Transverse colon (tissue), 4 donors: ENCODE results near the gene SNRNP70. TPM values are rescaled to one million over a fixed set of nuclear protein-coding genes. Genes with fewer than 3 reads are reported as not detected.

Experiments
- DNase-seq: peaks from one replicate; pipeline ENCODE4 v3.0.0-alpha.2; 2019
- H3K27ac ChIP-seq, 4 donors: fragments of 200-600 bp; sonication (generic); 2 replicates each; pipeline ENCODE4 v1.5.1; 2016 to 2018; ENCODE audit warnings: inconsistent platforms in 4 of 4
- H3K27me3 ChIP-seq: fragments of 200-600 bp; sonication (generic); 2 replicates; pipeline ENCODE4 v1.5.1; 2017; ENCODE audit warnings: inconsistent platforms
- H3K36me3 ChIP-seq, 4 donors: fragments of 200-600 bp; sonication (generic); 2 replicates each; pipeline ENCODE4 v1.5.1; 2017 to 2019; ENCODE audit warnings: inconsistent platforms in 4 of 4
- H3K4me1 ChIP-seq, 4 donors: fragments of 200-600 bp; sonication (generic); 2 replicates each; pipeline ENCODE4 v1.5.1; 2017 to 2020; ENCODE audit warnings: inconsistent platforms in 4 of 4
- H3K4me3 ChIP-seq, 4 donors: fragments of 200-600 bp; sonication (generic); 1 replicate in 1 of 4; 2 replicates in 3 of 4; pipeline versions ENCODE4 v1.5.1 to v1.6.1; 2017 to 2019; ENCODE audit warnings: inconsistent platforms in 4 of 4
- H3K9me3 ChIP-seq, 2 donors: fragments of 200-600 bp; sonication (generic); 2 replicates each; pipeline ENCODE4 v1.5.1; 2017 to 2019; ENCODE audit warnings: inconsistent platforms in 2 of 2
- EP300 ChIP-seq: sonication (generic); formaldehyde crosslinking; IDR thresholded peaks from one replicate; pipeline ENCODE4 v1.6.1; 2017; ENCODE audit warnings: antibody characterized with exemption, low read depth
- POLR2A ChIP-seq: fragments of 450-650 bp; IDR thresholded peaks from one replicate; pipeline ENCODE4 v1.6.1; 2016; ENCODE audit warnings: antibody characterized with exemption, mild to moderate bottlenecking, moderate library complexity
- POLR2AphosphoS5 ChIP-seq, 3 donors: sonication (generic); formaldehyde crosslinking; IDR thresholded peaks; one replicate each; pipeline ENCODE4 v1.6.1; 2016; ENCODE audit warnings: antibody characterized with exemption in 3 of 3
- WGBS, 2 donors: methylation state at CpG; one replicate each; pipeline ENCODE4 v1.1.5; 2018; ENCODE audit warnings: low coverage in 1 of 2; 5-methylcytosine and 5-hydroxymethylcytosine counted together
- in situ Hi-C, 4 donors: fragments of 200-750 bp; cut with MboI; loops; one replicate each; pipeline versions ENCODE4 v1.15.0 to v1.15.1; 2017; ENCODE audit warnings: low sequenced_read_pairs in 3 of 4, low pct_ligation_motif_present in 1 of 4, low pct_unique_long_range_greater_than_20kb in 1 of 4
- intact Hi-C: fragments of 100-400 bp; cut with DNase I; formaldehyde crosslinking; loops from one replicate; pipeline ENCODE4 v1.15.1; 2023; ENCODE audit warnings: low total_unique reads
- total RNA-seq, 4 donors: library from RNA; depleted of rRNA; stranded (reverse); fragments of >200 nt; gene quantifications; one replicate each; pipeline ENCODE4 v1.1.0, GENCODE V29; 2016
- TF ChIP-seq, protein P1 (sequence below), 5 experiments: fragments of 200-600 bp in 3 of 5; fragments of 450-650 bp in 2 of 5; sonication (generic) in 3 of 5; IDR thresholded peaks; 1 replicate in 2 of 5; 2 replicates in 3 of 5; pipeline ENCODE4 v1.5.1; 2016 to 2017; ENCODE audit warnings: antibody characterized with exemption in 5 of 5, inconsistent platforms in 3 of 5, mild to moderate bottlenecking in 2 of 5, moderate library complexity in 1 of 5

SNRNP70 gene
- total RNA-seq, 4 donors from 2014 or later: 216 to 682 (median 292) TPM

DNA sequence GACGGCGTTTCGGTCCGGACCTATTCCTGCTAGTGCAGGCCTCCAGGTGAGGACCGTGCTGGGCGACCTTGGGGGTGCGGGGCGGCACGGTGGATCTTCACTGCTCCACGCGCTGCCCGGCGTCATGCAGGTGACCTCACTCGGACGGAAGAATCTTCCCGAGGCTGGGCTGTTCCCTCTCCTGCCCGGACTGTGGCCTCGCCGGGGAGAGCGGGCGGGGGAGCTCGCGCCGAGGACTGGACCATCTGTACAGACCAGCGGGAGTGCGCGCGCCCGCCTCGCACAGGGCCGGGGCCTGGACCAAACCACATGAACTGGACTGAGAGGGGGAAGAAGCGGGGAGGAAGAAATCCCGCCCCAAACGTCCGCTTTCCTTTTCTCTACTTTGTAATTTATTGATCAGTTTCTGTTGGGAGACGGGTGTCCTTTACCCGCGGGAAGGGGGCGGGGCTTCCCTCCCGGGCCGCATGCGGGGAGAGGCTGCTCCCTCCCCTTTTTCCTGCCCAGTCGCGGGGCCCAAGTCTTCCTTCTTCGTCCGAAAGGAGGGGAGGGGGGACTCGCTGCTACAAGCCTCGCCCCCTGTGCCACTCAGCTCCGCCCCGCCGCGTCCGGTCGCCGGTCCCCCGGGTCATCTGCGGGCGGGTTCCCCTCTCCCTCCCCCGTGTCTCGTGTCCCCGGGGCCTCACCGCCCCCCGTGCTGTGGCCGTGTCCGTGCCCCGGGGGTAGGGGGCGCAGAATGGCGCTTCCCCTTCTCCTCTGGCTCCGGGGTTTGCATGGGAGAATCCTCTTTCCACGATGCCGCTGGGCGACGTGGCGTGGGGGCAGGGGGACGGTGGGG lies 65.1 kb downstream of the SNRNP70 start:
- peak overlapping the region; percentile 54 to 78 (median 64) for H3K4me3 ChIP-seq
- TF ChIP-seq, protein P1, sequence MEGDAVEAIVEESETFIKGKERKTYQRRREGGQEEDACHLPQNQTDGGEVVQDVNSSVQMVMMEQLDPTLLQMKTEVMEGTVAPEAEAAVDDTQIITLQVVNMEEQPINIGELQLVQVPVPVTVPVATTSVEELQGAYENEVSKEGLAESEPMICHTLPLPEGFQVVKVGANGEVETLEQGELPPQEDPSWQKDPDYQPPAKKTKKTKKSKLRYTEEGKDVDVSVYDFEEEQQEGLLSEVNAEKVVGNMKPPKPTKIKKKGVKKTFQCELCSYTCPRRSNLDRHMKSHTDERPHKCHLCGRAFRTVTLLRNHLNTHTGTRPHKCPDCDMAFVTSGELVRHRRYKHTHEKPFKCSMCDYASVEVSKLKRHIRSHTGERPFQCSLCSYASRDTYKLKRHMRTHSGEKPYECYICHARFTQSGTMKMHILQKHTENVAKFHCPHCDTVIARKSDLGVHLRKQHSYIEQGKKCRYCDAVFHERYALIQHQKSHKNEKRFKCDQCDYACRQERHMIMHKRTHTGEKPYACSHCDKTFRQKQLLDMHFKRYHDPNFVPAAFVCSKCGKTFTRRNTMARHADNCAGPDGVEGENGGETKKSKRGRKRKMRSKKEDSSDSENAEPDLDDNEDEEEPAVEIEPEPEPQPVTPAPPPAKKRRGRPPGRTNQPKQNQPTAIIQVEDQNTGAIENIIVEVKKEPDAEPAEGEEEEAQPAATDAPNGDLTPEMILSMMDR (IDR thresholded peaks at IDR 0.05): no peak
- peak; percentile 79 for TF ChIP-seq POLR2A
- TF ChIP-seq EP300: no peak
- peak; percentile 85 to 91 (median 90) for TF ChIP-seq POLR2AphosphoS5 (IDR thresholded peaks at IDR 0.05)
- peak; percentile 93 for DNase-seq
- intact Hi-C loops: no loop called here
- H3K27me3 ChIP-seq: no peaks in the 10 kb centered on the region
- in situ Hi-C loops: no loop called here
- H3K36me3 ChIP-seq: no peaks in the 10 kb centered on the region
- WGBS, 2 donors: 1% methylated on average over 48 of the region's 75 CpGs; no CpG with 5 or more reads in 1 of the 2 donors
- H3K9me3 ChIP-seq: no peaks in the 10 kb centered on the region
- peaks cover 17 to 51% (median 35%) of the 10 kb centered on the region in 4 donors for H3K4me1 ChIP-seq
- peak overlapping the region; percentile 83 to 94 (median 92) for H3K27ac ChIP-seq

DNA sequence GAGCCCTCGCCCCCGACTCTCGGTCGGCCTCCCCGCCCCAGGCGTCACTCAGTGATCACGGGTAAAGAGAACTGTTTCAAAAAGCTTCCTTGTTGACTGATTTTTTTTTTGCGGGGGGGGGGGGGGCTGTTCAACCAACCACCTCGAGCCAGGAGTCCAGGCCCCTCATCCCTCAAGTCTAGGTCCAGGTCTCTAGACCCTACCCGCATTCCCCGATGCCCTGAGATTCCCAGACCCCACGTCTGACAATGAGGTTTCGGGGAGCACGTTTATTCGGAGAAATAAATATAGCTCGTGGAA lies 65.6 kb downstream of the SNRNP70 start:
- in situ Hi-C loops: no loop called here
- WGBS, 2 donors: 4% methylated on average over 15 of the region's 16 CpGs; no CpG with 5 or more reads in 1 of the 2 donors

DNA sequence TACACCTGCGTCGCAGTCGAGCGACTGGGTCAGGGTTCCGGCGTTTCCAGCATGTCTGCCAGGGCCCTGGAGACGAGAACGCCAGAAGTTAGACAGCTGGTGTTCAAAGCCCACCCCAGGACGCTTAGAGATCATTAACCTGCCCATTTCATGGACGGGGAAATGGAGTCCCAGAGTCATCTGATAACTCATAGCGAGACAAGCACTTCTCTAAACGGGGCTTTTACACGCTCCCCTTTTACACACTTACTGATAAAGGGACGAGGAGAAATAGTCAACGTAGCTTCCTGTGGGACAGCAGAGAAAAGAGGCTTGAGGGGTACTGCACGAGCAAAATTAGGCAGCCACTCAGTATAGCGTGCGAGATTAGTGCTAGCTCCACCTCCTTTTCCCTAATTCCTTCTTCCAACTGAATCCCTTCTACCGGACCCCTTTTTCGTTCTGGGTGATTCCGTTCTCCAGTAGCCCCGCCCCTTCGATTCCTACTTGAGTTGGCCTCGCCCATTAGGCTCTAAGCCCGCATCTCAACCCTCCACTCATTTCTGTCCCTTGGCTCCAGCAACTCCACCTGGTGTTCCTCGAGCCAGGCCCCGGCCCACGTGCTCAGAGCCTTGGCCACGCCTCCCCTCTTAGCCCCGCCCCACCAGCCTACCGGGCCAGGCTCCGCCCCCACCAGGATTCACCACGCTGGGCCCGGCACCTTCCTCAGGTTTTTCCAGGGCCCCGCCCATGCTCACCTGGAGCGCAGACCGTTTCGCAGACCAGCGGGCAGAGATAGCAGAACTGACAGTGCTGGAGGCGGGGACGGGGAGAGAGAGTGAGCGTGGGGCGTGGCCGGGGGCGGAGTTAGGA lies 66.2 kb downstream of the SNRNP70 start:
- Histone ChIP-seq H3K4me3 (peak overlapping the region in 3 of 4 donors; percentile 54 to 72 (median 56)), H3K27me3 (no peaks in the 10 kb centered on the region), H3K36me3 (no peaks in the 10 kb centered on the region), H3K9me3 (no peaks in the 10 kb centered on the region), H3K27ac (peak overlapping the region; percentile 83 to 94 (median 92)), H3K4me1 (peaks cover 8 to 39% (median 26%) of the 10 kb centered on the region in 4 donors)
- TF ChIP-seq EP300 (no peak), POLR2A (peak; percentile 45), POLR2AphosphoS5 (IDR thresholded peaks at IDR 0.05) (peak; percentile 9 to 60 (median 52))
- TF ChIP-seq, protein P1 (IDR thresholded peaks at IDR 0.05): no peak
- in situ Hi-C loops: no loop called here
- 0 to 3% methylated on average over 3 to 41 of the region's 45 CpGs for WGBS, 2 donors
- intact Hi-C loops: no loop called here
- DNase-seq: peak; percentile 98

More for the DNA sequence above, 65.6 kb downstream of the SNRNP70 start:
- no peak for TF ChIP-seq POLR2AphosphoS5 (IDR thresholded peaks at IDR 0.05)
- TF ChIP-seq, protein P1 (IDR thresholded peaks at IDR 0.05): no peak
- no peak for TF ChIP-seq EP300
- no peak for TF ChIP-seq POLR2A
- H3K4me3 ChIP-seq: peak overlapping the region; percentile 54 to 78 (median 64)
- H3K36me3 ChIP-seq: no peaks in the 10 kb centered on the region
- peaks cover 13 to 45% (median 31%) of the 10 kb centered on the region in 4 donors for H3K4me1 ChIP-seq
- peak overlapping the region; percentile 83 to 94 (median 92) for H3K27ac ChIP-seq
- DNase-seq: no peak
- H3K9me3 ChIP-seq: no peaks in the 10 kb centered on the region
- no peaks in the 10 kb centered on the region for H3K27me3 ChIP-seq
- intact Hi-C loops: no loop called here

DNA sequence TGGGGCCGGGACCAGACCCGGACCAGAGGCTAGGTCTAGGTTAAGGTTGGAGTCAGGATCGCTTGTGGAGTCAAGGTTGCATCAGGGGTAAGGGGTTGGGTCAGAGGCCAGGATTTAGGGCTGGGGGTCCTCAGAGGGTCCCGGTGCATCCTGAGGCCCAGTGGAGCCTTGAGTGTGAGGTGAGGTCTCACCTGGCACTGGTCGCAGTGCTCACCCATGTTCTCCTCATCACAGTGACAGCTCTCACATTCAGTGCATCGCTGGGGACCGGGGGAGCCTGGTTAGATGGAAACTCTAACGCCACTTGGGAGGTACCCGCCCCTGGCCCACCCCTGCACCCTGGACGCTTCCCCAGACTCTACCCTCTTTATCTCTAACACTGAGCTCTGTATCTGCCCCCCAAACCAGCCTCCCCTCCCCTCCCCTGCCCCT lies 66.9 kb downstream of the SNRNP70 start:
- Histone ChIP-seq H3K36me3 (no peaks in the 10 kb centered on the region), H3K4me3 (peak overlapping the region in 1 of 4 donors; percentile 56), H3K27me3 (no peaks in the 10 kb centered on the region), H3K9me3 (no peaks in the 10 kb centered on the region), H3K4me1 (peaks cover 8 to 39% (median 26%) of the 10 kb centered on the region in 4 donors), H3K27ac (peak overlapping the region; percentile 83 to 94 (median 92))
- in situ Hi-C loops: no loop called here
- no peak for DNase-seq
- intact Hi-C loops: no loop called here
- TF ChIP-seq, protein P1 (IDR thresholded peaks at IDR 0.05): no peak
- no peak for TF ChIP-seq POLR2A
- TF ChIP-seq POLR2AphosphoS5 (IDR thresholded peaks at IDR 0.05): no peak
- no peak for TF ChIP-seq EP300
- 40% methylated on average over 10 of the region's 10 CpGs; no CpG with 5 or more reads in 1 of the 2 donors for WGBS, 2 donors
